ENCODE measurements around the gene SKIDA1.

The SKIDA1 gene

DNA sequence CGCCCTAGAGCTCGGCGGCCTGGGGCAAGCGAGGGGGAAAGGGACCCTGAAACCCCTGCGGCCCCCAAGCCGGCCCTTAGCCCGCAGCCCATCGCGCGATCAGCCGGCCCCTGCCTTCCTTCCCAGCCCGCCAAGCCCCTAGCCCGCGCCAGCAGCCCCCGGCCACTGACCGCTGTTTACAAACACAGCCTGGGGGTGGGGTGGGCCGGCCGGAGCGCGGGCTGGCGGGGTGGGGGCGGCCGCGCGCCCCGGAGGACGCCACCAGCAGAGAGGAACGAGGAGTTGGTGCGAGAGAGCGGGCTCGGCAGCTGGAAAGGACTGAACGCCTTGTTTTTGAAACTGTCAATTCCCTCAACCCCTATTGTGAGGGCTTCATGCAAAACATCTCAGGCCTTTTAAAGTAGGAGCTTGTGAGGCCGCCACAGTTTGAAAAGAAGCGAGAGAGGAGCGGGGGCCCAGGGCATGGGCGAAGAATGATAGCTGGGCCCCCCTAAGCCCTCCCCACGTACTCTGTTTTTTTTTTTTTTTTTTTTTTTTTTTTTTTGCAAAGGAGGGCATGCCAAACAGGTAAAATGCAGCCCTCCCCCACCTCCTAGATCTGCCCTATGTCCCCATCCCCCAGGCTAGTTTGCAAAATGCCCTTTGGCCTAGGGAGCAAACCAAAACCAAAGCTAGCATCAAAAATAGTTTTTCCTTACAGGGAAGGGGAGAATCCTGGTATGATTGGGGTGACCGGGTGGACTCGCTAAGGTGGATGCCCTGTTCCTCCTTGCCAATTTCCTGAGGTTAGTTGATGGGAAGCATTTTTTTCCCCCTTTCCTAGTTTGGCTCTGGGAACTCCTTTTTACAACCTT, 15.0 kb downstream of the SKIDA1 start:
- Histone ChIP-seq H3K36me3 (ENCODE audit: control insufficient read depth in 2 of 2, insufficient read depth in 1 of 2, low read length in 2 of 2) (no peaks in the 10 kb centered on the region), H3K27ac (ENCODE audit: extremely low read depth, low read depth, low read length) (no peak overlapping the region), H3K4me3 (ENCODE audit: low read depth, low read length) (no peak overlapping the region), H3K9me3 (ENCODE audit: control insufficient read depth, insufficient read depth, low read depth, low read length) (no peaks in the 10 kb centered on the region), H3K4me1 (ENCODE audit: control insufficient read depth, insufficient read depth, low read length) (peaks cover 33% of the 10 kb centered on the region)
- CTCF ChIA-PET, result no interaction called here
- POLR2A ChIA-PET, result no interaction called here
- TF ChIP-seq ZNF777 (tag by site-specific recombination; IDR thresholded peaks at IDR 0.05; ENCODE audit: borderline replicate concordance) (no peak), INSM2 (tag by site-specific recombination; IDR thresholded peaks at IDR 0.05) (no peak), ZFP41 (tag by site-specific recombination; IDR thresholded peaks at IDR 0.05; ENCODE audit: borderline replicate concordance) (no peak), ZSCAN16 (tag by site-specific recombination; IDR thresholded peaks at IDR 0.05) (no peak), MZF1 (tag by site-specific recombination; IDR thresholded peaks at IDR 0.05; ENCODE audit: borderline replicate concordance) (no peak), ZNF596 (tag by site-specific recombination; IDR thresholded peaks at IDR 0.05) (0 out of 2 replicates have a peak, but pooled peaks have one; percentile 28)
- TF ChIP-seq, protein P1, sequence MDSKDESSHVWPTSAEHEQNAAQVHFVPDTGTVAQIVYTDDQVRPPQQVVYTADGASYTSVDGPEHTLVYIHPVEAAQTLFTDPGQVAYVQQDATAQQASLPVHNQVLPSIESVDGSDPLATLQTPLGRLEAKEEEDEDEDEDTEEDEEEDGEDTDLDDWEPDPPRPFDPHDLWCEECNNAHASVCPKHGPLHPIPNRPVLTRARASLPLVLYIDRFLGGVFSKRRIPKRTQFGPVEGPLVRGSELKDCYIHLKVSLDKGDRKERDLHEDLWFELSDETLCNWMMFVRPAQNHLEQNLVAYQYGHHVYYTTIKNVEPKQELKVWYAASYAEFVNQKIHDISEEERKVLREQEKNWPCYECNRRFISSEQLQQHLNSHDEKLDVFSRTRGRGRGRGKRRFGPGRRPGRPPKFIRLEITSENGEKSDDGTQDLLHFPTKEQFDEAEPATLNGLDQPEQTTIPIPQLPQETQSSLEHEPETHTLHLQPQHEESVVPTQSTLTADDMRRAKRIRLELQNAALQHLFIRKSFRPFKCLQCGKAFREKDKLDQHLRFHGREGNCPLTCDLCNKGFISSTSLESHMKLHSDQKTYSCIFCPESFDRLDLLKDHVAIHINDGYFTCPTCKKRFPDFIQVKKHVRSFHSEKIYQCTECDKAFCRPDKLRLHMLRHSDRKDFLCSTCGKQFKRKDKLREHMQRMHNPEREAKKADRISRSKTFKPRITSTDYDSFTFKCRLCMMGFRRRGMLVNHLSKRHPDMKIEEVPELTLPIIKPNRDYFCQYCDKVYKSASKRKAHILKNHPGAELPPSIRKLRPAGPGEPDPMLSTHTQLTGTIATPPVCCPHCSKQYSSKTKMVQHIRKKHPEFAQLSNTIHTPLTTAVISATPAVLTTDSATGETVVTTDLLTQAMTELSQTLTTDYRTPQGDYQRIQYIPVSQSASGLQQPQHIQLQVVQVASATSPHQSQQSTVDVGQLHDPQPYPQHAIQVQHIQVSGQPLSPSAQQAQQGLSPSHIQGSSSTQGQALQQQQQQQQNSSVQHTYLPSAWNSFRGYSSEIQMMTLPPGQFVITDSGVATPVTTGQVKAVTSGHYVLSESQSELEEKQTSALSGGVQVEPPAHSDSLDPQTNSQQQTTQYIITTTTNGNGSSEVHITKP (tag by site-specific recombination; IDR thresholded peaks at IDR 0.05), result 0 out of 2 replicates have a peak, but pooled peaks have one; percentile 11
- TF ChIP-seq, protein P2, sequence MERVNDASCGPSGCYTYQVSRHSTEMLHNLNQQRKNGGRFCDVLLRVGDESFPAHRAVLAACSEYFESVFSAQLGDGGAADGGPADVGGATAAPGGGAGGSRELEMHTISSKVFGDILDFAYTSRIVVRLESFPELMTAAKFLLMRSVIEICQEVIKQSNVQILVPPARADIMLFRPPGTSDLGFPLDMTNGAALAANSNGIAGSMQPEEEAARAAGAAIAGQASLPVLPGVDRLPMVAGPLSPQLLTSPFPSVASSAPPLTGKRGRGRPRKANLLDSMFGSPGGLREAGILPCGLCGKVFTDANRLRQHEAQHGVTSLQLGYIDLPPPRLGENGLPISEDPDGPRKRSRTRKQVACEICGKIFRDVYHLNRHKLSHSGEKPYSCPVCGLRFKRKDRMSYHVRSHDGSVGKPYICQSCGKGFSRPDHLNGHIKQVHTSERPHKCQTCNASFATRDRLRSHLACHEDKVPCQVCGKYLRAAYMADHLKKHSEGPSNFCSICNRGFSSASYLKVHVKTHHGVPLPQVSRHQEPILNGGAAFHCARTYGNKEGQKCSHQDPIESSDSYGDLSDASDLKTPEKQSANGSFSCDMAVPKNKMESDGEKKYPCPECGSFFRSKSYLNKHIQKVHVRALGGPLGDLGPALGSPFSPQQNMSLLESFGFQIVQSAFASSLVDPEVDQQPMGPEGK (tag by site-specific recombination; IDR thresholded peaks at IDR 0.05), result 0 out of 2 replicates have a peak, but pooled peaks have one; percentile 35

DNA sequence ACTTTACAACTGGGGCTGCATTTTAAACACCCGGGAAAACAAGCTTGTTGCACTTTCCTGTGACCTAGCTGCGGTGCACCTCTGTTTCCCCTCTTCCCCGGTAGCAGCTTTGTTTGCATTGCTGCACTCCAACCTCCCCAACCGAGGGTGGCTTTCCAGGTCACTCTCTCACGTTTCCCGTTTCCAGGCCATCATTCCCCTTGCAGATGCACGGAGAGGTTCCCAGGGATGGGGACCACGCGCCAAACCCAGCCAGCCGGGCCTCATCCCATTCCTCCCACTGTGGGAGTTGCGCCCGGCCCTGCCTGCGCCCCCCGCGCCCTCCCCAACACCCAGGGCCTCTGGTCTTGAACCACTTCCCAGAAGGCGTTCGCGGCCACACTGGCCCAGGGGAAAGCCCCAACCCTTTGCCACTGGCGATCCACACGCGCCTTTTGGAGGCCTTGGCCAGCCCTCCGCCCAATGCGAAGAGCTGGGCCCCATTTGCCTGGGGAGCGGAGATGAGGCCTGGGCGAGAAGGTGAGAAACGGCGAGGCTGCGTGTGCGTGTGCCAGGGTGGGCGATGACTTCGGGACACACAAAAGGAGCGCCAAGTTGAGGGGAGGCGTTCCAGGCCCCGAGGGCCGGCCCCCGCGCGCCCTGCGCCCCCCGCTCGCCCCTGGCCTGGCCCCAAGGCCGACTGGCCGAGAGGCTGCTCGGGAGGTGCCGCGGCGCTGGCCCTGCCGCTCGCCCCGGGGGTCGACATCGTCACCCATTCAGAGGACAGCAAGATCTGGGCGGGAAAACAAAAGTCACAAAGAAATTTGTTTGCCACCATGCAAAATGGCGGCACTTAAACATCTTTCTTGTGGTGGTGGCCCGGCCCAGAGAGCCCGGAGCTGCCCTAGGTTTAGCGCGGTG, 15.9 kb downstream of the SKIDA1 start:
- peaks cover 27% of the 10 kb centered on the region for H3K4me1 ChIP-seq (ENCODE audit: control insufficient read depth, insufficient read depth, low read length)
- H3K9me3 ChIP-seq (ENCODE audit: control insufficient read depth, insufficient read depth, low read depth, low read length), result no peaks in the 10 kb centered on the region
- TF ChIP-seq HOXD13 (CRISPR knock-in tag; IDR thresholded peaks at IDR 0.05; ENCODE audit: borderline replicate concordance) (no peak), ZNF138 (tag by site-specific recombination; IDR thresholded peaks at IDR 0.05; ENCODE audit: borderline replicate concordance) (no peak), ZNF791 (tag by site-specific recombination; IDR thresholded peaks at IDR 0.05) (no peak), ZNF747 (tag by site-specific recombination; IDR thresholded peaks at IDR 0.05) (no peak), ZNF707 (tag by site-specific recombination; IDR thresholded peaks at IDR 0.05) (no peak), ZNF426 (tag by site-specific recombination; IDR thresholded peaks at IDR 0.05) (no peak), SALL2 (tag by site-specific recombination; IDR thresholded peaks at IDR 0.05; ENCODE audit: borderline replicate concordance) (no peak), ZNF792 (tag by site-specific recombination; IDR thresholded peaks at IDR 0.05) (no peak)
- TF ChIP-seq, protein P3, sequence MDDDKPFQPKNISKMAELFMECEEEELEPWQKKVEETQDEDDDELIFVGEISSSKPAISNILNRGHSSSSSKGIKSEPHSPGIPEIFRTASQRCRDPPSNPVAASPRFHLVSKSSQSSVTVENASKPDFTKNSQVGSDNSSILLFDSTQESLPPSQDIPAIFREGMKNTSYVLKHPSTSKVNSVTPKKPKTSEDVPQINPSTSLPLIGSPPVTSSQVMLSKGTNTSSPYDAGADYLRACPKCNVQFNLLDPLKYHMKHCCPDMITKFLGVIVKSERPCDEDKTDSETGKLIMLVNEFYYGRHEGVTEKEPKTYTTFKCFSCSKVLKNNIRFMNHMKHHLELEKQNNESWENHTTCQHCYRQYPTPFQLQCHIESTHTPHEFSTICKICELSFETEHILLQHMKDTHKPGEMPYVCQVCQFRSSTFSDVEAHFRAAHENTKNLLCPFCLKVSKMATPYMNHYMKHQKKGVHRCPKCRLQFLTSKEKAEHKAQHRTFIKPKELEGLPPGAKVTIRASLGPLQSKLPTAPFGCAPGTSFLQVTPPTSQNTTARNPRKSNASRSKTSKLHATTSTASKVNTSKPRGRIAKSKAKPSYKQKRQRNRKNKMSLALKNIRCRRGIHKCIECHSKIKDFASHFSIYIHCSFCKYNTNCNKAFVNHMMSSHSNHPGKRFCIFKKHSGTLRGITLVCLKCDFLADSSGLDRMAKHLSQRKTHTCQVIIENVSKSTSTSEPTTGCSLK (tag by site-specific recombination; IDR thresholded peaks at IDR 0.05), result no peak
- POLR2A ChIA-PET, result no interaction called here
- H3K36me3 ChIP-seq (ENCODE audit: control insufficient read depth in 2 of 2, insufficient read depth in 1 of 2, low read length in 2 of 2), result no peaks in the 10 kb centered on the region
- H3K27ac ChIP-seq (ENCODE audit: extremely low read depth, low read depth, low read length), result no peak overlapping the region
- CTCF ChIA-PET, result no interaction called here
- H3K4me3 ChIP-seq (ENCODE audit: low read depth, low read length), result no peak overlapping the region
